HG02938 (cell line): ENCODE measurements around the gene MCM5.
"Not testable (repeated sequence)": the region's sequence is repeated elsewhere in the genome, so short reads cannot be mapped to it uniquely, and the experiment has no call there.

Experiments used
- ATAC-seq: cut with Tn5 transposase; IDR thresholded peaks from one replicate; pipeline ENCODE4 v1.9.1; 2021; ENCODE audit warnings: mild to moderate bottlenecking, moderate library complexity; ENCODE audit not compliant: unreplicated experiment

MCM5 gene

DNA sequence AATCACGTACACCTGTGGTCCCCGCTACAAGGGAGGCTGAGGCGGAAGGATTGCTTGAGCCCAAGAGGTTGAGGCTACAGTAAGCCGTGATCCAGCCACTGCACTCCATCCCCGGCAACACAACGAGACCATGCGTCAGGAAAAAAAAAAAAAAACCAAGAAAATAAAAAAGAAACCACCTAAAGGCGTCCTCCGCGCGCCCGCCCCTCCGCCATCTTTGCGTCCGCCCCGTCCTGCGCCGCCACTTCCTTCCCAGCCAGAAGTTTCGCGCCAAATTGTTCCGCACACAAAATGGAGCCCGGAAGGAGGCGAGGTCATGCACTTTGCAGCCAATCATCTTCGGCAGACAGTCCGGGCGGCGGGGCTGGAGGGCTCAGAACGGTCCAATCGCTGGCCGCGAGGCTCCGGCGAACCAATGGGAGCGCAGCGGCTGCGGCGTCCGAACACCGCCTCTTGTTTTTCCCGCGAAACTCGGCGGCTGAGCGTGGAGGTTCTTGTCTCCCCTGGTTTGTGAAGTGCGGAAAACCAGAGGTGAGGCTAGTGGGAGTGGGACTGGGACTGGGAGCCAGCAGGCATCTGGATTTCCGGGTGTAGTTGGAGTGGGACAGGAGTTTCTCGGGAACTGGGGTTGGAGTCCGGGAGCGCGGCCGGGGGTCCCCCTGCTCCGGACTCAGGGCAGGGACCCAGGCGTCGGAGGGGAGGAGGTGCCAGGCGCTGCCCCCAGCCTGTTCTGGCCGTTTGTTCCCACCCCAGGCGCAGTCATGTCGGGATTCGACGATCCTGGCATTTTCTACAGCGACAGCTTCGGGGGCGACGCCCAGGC is at the start of gene MCM5:
TSS of gene MCM5 (plus strand) at position 463 of the 823 bp plus-strand sequence. CDS start at position 762, 299 bp downstream.
- ATAC-seq, result peak; percentile 91

DNA sequence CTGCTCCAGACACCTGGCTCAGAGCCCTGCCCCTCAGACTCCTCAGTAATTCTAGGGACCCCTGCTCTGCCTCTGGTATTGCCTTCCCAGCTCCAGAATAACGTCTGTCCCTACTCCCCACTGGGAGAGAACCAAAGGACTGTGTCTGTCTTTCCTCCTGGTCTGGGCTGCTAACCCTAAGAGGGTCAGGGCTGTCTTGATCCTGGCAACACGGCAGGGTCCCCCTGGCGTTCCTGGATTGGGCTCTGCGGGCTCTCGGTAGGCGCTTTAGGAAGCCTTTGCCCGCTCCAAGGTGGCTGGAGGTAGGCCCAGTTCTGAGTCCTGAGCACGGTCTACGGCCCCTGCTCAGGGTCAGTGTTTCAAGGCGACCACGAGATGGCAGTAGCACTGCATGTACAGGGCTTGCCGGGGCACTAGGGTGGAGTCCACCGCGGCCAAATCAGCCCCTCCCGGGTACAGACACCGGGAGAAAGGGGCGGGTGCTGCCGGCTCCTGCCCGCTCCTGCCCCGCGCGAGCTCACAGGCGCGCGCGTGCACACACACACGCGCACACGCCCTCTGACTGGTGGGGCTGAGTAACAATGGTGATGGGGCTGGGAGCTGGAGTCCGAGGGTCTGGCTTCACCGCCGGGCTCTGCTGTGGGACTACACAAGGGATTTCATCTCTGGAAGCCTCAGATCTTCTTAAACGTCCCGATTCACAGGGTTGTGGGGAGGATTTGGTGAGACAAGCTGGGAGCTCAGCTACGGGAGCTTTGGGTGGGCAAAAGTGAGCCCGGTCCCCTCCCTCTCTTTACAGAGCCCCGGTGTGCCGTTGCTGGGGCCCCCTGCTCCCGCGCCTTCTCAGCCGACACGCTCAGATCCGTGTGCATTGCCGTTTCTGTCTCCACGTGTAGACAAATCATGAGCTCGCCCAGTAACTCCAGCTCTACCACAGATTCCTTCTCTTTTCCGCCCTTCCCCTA is 49.1 kb upstream of the MCM5 start:
- peak; percentile 80 for ATAC-seq

DNA sequence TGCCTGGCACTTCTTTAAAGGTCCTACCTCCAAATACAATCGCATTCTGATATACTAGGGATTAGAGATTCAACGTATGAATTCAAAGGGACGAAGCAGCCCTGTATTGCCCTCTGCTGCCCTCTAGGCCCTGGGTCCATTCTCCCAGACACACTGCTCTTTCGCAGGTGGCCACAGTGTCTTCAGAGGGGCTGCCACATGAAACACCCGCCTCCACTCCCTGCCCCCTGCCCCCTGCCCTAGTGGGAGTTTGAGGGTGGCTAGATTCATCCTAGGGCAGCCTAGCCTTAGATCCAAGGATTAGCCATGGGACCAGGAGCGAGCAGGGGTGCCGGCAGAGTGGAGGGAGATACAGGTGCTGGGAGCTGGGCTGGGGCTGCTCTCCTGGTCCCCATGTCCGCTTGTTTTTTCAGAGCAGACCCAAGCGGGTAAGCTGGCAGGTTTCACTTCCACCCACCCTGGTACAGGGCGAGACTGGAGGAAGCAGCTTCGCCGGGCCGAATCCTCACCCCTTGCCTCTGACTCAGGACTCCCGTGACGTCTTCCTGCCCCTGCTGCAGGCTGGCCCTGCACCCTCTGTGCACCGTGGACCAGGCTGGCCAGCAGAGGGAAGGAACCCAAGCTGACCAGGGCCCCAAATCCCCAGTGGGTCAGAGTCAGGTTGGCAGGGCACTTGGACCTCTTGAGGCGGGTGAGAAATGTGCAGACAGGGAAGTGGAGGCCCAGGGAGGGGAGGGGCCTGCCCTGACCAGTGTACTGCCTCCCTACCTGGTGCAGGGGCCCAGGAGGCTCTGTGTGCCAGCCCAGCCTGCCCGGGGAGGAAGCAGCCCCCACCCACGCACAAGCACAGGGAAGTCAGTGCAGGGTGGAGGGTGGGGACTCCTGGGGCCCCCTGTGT is 47.5 kb upstream of the MCM5 start:
- no peak for ATAC-seq

DNA sequence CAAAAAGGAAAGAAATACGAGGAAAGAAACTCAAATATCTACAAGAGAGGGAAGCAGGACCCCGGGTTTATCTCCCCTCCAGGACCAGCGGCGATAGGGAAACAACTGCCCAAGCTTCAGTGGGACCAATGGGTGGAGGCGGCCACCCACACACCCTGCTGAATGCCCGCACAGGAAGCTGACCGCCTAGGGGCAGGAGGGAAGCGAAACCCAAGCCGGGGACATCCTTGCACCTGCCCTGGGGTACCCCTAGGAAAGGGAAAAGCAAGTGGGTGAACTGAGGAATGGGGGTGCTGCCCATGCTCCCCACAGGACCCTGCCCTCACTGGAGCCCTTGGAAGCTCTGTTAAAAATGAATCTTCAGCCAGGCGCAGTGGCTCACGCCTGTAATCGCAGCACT is 46.6 kb upstream of the MCM5 start:
- no peak for ATAC-seq

DNA sequence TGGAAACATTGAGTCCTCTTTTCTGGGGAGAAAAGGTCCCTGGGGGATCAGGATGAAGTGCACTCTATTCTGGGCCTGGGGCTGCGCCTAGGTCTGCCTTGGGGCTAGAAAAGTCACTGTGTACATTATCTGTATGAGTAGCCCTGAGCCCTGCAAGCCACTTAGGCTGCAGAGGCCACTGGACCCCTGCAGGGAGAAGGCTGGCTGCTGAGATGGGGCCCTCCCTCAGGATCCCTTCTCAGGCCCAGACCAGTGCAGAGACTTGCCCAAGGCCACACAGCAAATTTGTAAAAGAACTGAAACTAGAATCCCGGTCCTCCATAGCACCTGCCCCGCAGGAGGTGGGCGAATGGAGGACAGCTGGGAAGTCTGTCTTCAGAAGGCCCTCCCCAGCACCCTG is 45.9 kb upstream of the MCM5 start:
- ATAC-seq, result no peak

DNA sequence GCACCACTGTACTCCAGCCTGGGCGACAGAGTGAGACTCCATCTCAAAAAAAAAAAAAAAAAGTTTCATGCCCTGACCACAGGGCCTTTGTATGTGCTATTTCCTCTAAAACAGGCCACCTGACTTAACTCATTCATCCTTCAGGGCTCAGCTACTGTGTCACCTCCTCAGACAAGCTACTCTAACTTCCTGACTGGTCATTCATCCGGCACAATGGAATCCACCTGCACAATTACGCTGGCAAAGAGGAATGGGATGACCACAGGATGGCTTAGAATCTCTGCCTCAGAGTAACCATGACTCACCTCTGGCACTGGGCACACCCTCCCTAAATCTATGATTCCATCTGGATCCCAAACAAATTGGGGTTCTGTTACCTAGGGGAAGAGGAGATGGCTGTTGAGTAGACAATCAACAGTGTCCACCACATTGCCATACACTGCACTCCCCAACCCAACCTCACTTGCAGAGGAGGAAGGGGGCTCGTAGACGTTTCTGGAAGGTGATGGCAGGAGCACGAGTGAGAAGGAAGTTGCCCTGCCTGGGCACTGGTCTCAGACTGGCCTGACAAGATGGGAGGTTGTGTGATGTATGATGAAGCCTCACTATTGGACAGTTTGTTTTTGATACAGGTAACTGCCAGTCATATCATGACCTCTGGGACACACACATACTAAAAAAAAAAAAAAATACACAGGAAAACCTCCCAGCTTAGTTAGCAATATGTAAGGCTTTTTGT is 41.9 kb upstream of the MCM5 start:
- ATAC-seq, result no peak

DNA sequence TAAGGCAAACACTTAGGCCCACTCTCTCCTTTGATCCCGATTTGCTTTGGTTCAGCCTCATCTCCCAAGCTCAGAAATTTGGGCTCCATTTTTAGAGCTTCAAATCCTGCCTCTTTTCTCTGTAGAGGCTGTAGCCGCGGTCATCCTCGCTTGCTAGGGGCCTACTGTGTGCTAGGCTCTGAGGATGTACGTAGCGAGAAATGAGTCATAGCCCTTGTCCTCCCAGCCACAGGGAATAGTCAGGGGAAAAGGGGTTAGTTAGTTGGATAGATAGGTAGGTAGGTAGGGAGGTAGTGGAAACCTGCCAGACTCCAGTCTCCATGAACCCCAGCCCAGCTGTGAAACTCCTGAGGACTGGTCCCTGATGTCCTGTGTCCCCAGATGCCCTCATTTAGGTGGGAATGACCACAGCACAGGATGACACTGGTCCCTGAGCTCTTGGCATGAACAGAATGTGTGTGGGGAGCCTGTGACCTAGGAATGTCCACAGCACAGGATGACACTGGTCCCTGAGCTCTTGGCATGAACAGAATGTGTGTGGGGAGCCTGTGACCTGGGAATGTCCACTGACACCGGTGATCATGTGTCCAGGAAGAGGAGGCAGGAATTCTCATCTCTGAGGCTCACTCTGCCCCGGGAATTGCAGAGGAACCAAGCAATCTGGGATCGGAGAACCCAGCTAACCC is 40.4 kb upstream of the MCM5 start:
- ATAC-seq, result no peak

DNA sequence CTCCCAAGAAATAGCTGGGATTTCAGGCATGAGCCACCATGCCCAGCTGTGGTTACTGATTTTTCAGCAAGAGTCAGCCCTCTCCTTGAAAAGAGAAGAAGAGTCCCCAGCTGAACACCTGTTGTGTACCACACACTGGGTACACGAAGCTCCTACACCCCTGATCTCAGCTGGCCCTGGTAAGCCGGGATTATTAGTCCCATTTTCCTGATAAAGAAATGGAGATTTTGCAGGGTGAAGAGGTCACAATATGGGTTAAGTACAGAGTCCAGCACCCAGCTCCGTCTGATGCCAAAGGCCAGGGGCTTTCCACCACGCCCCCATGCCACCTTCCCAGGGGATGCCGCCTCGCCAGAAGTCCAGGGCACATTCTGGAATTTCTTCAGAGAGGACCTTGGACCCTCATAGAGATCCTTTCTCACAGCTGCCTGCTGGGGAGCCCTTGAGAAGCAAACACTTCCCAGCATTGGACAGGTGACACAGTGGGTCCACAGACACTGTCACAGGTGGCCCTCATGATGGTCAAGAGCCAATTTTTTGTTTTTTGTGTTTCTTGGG is 38.9 kb upstream of the MCM5 start:
- ATAC-seq, result no peak

DNA sequence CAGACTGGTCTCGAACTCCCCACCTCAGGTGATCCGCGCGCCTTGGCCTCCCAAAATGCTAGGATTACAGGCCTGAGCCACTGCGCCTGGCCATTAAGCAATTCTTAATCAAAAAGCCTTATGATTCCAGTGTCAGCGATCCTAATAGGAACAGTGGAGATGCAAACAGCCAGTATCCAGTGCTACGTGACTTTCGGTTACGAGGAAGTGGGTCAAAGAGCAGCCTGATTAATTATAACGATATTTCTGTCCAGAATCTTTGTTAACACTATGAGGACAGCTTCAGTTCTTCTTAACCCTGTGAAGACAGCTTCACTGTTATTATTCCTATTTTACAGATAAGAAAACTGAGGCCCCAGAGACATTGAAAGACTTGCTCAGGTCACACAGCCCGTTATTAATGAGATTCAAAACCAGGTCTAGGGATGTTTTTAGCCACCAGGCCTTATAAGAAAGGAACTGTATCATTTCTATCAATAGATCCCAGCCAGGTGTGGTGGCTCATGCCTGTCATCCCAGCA is 36.3 kb upstream of the MCM5 start:
- ATAC-seq, result no peak

DNA sequence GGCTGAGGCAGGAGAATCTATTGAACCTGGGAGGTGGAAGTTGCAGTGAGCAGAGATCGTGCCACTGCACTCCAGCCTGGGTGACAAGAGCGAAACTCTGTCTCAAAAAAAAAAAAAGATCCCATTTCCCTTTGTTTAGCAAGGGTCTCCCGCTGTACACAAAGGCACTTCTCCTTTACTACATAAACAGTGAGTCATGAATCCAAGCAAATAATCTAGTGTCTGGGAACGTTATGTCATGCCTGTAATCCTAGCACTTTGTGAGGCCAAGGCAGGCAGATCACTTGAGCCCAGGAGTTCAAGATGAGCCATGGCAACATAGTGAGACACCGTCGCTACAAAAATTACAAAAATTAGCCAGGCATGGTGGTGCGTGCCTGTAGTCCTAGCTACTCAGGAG is 35.7 kb upstream of the MCM5 start:
- ATAC-seq, result not testable (repeated sequence)

DNA sequence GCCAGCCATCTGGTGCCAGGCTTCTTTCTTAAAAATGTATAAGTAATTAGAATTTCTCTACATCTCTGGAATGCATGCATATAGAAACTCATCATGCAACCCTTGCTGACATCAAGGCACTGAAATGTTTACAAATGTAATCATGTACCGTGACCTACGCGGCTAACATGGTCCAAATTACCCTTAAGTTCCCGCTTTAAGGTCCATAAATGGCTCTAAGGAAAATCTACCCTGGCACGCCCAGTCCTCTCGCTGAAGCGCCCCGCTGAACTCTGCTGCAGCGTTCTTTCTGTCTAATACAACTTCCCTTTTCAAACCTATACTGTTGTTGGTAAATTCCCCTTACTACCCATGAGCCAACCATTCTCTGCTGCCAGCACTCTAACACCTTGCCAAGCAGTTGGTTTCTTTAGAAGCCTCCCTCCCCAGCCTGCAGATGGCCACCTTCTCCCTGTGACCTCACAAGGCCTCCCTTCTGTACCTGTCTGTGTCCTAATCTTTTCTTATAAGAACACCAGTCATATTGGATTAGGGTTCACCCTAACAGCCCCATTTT is 32.5 kb upstream of the MCM5 start:
- no peak for ATAC-seq

DNA sequence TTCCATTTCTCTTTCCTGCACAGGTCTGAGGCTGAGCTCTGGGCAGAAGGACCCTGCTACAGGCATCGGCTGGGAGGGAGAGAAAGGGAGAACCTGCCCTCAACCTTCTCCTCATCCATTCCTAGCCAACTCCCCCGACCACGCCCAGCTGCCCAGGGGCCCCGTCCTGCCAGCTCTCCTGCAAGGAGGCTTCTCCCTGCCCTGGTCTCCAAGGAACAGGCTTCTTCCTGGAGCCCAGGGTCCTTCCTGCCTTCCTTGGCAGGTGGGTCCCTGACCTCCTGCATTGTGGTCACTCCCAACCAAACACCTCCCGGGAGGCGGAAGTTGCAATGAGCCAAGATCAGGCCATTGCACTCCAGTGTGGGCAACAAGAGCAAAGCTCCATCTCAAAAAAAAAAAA is 31.6 kb upstream of the MCM5 start:
- ATAC-seq, result no peak

DNA sequence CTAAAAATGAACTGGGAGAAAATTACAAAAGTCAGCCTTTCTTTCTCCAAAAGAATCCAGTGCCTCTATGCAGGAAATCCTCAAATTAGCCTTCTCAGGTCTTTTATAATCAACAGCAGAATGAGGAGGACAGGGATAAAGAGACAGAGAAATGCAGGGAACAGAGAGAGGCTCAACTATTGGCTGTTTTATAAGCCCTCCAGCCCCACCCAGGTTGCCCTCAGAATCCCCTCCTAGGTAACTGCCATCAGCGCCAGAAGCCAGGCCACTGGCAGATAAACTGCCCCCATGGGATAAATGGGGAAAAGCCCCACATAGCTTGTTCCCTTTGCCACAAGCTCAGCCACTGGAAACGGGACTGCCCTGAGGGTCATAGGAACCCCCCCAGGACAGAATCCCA is 29.9 kb upstream of the MCM5 start:
- no peak for ATAC-seq

DNA sequence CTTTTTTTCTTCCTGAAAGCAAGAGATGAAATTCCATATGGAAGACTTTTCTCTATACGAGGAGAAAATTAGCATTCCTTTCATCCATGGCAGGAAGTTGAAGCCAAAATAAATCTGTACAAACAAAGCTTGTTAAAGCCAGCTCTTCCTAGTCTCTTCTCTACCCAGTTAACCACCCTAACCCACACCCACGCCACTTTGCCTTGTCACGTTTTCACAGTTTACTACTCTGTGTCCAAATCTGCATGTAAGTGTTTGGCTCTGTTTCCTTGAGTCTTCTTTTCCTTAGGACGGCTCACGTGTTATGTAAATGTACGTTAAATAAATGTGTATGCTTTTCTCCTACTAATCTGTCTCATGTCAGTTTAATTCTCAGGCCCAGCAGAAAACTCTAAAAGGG is 26.2 kb upstream of the MCM5 start:
- no peak for ATAC-seq

DNA sequence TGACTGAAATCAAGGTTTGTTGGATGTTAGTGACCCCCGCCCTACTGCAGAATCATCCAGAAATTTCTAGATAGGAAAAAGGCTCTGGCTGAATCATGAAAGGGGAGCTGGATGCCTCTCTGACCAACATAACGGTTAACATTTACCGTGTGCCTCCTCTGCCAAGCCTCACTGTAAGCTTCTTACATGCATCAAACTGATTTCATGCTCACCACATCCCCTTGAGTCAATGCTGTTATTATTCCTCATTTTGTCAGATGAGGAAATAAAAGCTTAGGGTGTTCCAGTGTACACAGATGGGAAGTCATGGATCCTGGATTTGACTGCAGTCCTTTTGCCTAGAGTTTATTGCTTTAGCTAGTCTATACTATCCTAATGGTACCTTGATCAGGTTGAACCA is 24.9 kb upstream of the MCM5 start:
- no peak for ATAC-seq

DNA sequence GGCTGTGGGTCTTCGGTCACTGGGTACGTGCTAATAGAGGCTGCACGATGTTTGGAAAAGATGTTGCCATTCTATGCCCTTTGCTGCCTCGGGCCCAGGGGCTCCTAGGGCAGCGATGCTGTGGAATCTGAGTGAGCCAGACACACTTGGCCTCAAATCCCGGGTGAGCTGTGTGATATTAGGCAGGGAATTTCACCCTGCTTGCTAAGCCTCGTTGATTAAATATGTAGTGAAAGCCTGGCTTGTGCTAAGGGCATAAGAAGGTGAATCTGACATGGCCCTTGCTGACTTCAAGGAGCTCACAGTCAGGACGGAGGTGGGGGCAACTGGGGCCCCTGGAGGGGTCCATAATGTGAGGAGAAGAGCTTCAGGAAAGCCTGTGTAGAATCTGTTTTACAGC is 24.4 kb upstream of the MCM5 start:
- ATAC-seq, result no peak

DNA sequence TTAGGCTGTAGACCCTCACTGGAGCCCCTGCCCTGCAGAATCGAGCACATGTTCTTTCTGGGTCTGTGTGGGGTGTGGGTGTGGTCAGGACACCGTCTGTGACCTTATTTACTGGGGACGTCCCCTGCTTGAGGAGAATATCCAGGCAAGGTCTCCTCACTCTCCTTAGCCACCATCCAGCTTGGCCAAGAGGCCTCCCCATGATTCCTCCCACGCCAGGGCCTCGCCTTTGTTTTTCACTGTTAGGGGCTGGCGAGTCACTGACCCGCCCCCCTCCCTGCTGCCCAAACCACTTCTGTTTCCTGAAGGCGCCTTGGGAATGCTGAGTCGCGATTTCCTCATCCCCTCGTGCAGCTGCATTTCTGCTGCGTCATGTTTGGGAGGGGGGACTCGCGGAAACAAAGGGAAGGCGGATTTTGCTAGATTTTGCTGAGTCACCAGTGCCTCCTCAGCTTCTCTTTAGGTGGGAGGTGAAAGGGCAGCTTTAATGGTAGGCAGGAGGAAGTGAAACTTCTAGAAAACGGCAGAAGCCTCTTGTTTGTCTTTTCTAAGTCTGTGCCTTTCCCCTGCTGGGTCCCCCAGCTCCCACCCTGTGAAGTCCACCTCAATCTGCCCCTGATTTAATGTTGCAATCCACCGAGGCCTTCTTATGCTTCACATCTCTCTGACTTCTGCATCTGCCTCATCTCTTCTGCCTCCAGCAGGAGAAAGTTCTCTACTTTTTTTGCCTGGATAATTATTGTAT is 23.0 kb upstream of the MCM5 start:
- peak; percentile 72 for ATAC-seq

DNA sequence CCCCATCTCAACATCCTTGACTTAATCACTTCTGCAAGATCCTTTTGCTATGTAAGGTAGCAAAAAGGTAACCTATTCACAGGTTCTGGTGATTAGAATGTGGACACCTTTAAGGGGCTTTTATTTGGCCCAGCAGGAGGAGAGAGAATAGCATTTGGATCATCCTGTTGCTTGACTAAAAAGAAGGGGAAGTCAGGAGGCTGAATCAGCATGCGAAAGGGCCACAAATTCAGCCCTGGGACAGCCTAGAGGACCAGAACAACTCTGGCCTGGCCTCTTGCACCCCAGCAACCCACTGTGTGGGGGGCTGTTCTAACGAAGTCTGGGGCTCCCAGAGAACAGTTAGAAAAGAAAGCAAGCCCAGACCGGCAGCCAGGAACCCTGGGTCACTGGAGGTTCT is 22.2 kb upstream of the MCM5 start:
- ATAC-seq, result no peak
